ENCODE measurements around the gene HIP1R.
"Not testable (repeated sequence)": the region's sequence is repeated elsewhere in the genome, so short reads cannot be mapped to it uniquely, and the experiment has no call there.

The HIP1R gene

DNA sequence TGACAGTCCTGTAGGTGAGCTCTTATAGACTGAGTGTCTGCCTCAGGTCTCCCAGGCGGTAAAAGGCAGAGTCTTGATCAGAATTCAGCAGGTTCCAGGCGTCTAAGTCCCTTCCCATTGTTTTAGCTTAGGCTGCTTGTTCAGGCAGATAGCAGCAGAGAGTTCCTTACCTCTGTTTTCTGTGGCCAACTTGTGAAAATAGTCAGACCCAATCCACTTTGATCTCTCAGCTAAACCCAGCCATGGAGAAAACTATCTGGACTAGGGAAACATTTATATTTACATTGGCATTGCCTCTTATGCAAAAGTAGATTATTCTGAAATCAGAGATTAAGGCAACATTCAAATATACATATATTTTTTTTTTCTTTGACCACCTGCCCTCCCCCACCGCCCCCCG is 39.5 kb upstream of the HIP1R start:
- DNase-seq (ENCODE audit: low read depth) = no peak

GRCh38 chr12:122799641-122800243 is 35.5 kb upstream of the HIP1R start:
- H3K4me3 ChIP-seq (replicated peaks; ENCODE audit: low read depth, low read length) = no peak overlapping the region
- DNase-seq (ENCODE audit: low read depth) = no peak
- TF ChIP-seq, protein P1, sequence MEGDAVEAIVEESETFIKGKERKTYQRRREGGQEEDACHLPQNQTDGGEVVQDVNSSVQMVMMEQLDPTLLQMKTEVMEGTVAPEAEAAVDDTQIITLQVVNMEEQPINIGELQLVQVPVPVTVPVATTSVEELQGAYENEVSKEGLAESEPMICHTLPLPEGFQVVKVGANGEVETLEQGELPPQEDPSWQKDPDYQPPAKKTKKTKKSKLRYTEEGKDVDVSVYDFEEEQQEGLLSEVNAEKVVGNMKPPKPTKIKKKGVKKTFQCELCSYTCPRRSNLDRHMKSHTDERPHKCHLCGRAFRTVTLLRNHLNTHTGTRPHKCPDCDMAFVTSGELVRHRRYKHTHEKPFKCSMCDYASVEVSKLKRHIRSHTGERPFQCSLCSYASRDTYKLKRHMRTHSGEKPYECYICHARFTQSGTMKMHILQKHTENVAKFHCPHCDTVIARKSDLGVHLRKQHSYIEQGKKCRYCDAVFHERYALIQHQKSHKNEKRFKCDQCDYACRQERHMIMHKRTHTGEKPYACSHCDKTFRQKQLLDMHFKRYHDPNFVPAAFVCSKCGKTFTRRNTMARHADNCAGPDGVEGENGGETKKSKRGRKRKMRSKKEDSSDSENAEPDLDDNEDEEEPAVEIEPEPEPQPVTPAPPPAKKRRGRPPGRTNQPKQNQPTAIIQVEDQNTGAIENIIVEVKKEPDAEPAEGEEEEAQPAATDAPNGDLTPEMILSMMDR (IDR thresholded peaks at IDR 0.05; ENCODE audit: low read length, missing control alignments) = no peak

More for the DNA sequence above, 39.5 kb upstream of the HIP1R start:
- no peak overlapping the region for H3K4me3 ChIP-seq (replicated peaks; ENCODE audit: low read depth, low read length)
- TF ChIP-seq, protein P1 (IDR thresholded peaks at IDR 0.05; ENCODE audit: low read length, missing control alignments) = no peak

GRCh38 chr12:122803937-122804336 is 31.3 kb upstream of the HIP1R start:
- TF ChIP-seq, protein P1 (IDR thresholded peaks at IDR 0.05; ENCODE audit: low read length, missing control alignments) = no peak
- H3K4me3 ChIP-seq (replicated peaks; ENCODE audit: low read depth, low read length) = no peak overlapping the region
- DNase-seq (ENCODE audit: low read depth) = no peak

GRCh38 chr12:122804957-122805356 is 30.3 kb upstream of the HIP1R start:
- not testable (repeated sequence) for H3K4me3 ChIP-seq (replicated peaks; ENCODE audit: low read depth, low read length); DNase-seq (ENCODE audit: low read depth)

GRCh38 chr12:122807651-122808050 is 27.6 kb upstream of the HIP1R start:
- TF ChIP-seq, protein P1 (IDR thresholded peaks at IDR 0.05; ENCODE audit: low read length, missing control alignments) = no peak
- DNase-seq (ENCODE audit: low read depth) = no peak
- H3K4me3 ChIP-seq (replicated peaks; ENCODE audit: low read depth, low read length) = no peak overlapping the region

- no peak for DNase-seq (ENCODE audit: low read depth)
- TF ChIP-seq, protein P1 (IDR thresholded peaks at IDR 0.05; ENCODE audit: low read length, missing control alignments) = no peak
- no peak overlapping the region for H3K4me3 ChIP-seq (replicated peaks; ENCODE audit: low read depth, low read length)
These were observed 23.5 kb upstream of the HIP1R start for GRCh38 chr12:122811777-122812176.

GRCh38 chr12:122813310-122813713 is 21.9 kb upstream of the HIP1R start:
- TF ChIP-seq, protein P1 (IDR thresholded peaks at IDR 0.05; ENCODE audit: low read length, missing control alignments) = no peak
- DNase-seq (ENCODE audit: low read depth) = no peak
- H3K4me3 ChIP-seq (replicated peaks; ENCODE audit: low read depth, low read length) = no peak overlapping the region

Measured in fibroblast of pulmonary artery (primary cell).